NCI-H1417 (cell line): ENCODE data around the gene VPS35L.

ENCODE experiments used
- DNase-seq, 3 experiments: peaks; one replicate each; lab custom pipeline; 2025; lab: John Stamatoyannopoulos, UW

The VPS35L gene

DNA sequence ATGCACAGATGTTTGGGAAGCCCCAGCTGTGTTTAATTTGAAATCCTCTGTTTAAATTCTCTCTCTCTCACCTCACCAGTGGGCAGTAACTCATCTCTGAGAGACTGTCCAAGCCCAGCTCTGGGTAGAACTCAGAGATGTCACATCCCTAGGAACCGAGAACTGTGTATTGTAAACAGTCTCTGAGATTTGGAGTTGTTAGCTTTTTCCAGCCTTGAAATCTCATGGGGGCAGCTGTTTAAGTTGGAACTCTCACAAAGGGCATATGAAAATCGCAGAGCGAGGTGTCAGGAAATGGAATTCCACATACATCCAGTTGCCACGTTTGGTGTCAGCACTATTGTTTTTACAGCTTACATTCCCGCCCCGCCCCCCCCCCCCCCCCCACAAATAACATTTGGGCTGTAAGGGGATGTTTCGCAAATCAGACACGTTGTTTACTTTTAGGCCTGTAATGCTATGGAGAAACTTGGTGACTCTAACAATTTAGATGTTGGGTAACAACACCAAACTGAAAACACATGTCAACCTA, 34.3 kb downstream of the VPS35L start:
- DNase-seq = no peak

DNA sequence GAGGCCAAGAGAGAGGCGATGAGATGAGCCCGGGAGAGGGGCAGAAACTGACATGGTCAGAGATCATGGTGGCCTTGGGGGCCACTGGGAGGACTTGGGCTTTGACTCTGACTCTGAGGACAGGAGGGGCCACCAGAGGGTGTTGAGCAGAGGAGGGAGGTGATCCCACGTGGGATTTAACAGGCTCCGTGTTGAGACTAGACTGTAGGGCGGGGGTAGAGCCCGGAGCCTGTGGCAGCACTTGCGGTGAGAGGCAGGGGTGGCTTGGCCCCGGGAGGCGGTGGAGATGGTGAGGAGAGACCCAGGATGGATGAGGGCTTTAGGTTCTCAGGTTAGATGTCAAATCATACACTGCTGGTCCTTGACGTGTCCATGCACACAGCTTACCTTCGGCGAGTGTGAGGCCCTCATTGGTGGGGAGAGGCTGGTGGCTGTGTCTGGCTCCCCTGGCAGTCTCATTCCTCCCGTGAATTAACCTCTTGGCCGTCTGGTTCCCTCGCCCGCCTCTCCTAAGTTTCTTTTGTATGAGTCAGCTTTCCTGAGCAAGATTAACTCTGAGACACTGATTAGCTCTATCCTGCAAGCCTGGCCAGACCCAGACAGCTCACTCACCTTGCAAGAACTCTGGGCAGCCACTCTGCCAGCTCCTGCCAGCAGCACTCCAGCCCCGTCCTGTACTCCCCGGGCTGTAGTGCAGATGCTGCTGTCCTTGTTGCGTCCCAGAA, 39.7 kb downstream of the VPS35L start:
- DNase-seq = no peak

DNA sequence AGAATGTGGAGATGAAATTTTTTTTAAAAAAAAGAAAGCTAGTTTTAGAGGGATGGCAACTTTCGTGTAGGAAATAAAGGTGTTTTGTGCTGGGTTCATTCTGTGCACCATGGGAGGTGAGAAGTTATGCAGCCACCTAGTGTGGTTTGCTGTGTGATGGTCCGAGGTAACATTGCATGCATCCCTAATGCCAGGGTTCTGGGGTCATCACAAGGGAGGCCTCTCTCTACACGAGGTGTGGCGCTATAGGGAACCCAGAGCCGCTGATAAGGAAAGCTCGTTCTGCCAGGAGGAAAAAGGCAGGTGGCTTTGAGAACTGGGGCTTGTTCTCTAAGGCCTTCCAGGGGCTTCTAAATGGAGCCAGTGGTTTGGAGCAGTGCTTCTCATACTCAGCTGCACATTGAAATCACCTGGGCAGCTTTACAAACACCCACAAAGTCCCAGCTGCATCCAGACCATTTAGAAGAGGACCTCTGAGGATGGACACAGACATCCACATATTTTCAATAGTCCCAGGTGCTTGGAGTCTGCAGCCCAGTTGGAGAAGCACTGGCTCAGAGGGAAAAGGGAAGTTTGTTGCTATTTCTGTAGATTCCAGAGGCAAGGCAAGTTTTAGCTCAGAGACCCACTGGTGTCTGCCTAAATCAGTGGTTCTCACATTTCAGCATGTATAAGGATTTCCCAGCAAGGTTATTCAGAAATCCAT, 43.5 kb downstream of the VPS35L start:
- no peak for DNase-seq

DNA sequence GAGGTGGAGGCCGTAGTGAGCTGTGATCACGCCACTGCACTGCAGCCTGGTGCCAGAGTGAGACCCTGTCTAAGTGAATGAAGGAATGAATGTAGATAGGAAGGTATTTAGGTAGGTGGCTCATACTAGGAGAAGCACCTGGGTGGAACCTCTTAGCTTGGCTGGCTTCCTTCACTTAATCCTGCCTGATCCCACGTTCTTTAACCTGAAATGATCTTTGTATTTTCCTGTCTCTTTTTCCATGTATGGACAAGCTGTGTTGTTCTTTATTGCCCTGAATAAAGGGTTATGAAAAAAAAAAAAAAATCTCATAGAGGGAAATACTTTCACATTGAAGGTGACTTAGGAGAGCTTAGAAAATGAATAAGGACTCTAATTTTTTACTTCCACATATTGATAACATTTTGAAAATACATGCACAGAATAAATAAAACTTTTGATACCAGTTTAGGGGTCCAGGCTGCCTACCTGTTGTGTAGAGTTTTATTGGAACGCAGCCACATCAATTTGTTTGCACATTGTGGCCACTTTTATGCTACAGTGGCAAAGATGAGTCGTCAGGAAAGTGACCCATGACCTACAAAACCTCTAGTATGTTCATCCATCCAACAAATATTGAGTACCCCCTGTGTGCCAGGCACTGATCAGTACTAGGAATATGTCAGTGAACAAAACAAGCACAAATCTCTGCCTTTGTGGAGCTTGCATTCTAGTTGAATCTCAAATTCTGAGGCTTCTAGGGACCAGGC, 44.6 kb downstream of the VPS35L start:
- DNase-seq = no peak

DNA sequence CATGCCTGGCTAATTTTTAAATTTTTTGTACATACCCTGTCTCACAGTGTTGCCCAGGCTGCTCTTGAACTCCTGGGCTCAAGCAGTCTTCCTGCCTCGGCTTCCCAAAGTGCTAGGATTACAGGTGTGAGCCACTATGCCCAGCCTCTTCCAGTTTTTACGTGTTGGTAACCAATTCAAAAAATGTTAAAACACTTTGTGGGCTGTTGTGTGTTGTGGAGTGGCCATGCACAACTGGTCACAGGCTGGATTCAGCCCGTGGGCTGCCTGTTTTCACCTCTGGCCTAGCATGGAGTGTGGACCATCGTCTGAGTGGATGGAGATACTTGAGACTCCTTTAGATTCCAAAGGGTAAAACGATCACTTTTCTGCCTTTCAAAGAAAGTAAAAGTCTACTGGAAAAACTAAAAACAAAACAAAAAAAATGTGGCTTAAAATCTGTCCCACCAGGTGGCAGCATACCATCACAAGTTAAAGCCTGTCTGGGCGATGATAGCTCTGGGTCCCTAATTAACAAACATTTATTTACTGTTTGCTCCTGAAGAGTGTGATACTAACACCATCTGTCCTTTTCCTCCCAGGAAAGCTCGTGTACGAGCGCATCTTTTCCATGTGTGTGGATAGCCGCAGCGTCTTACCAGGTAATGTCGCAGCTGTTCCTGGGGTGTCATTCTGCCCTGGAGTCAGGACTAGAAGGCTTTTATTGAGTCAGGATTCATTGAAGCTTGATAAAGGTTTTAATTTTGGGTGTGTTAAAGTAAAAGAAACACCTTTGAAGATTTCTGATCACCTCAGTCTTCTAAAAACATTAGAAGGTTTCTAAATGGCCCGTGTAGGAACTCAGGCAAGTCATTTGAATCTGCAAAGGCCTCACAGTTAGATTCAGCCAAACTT, 45.8 kb downstream of the VPS35L start:
- peak; percentile 4 to 61 (median 14) for DNase-seq

DNA sequence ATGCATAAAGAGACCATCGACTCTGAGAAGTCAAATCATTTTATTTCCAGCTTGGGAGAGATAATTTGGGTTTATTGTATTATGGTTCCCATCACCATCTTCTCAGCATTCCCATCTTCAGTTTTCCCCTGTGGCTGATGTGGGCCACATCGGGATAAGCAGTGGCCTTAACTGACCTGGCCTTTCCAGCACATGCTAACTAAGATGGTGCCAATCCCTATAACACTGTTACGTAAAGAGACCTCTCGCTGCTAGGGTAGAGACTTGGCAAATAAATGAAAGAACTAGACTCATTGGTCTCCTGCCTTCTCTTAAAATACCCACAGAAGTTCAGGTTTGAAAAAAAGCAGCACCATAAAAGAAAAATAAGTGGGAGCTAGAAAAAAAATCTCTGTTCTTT, 49.4 kb downstream of the VPS35L start:
- no peak for DNase-seq

DNA sequence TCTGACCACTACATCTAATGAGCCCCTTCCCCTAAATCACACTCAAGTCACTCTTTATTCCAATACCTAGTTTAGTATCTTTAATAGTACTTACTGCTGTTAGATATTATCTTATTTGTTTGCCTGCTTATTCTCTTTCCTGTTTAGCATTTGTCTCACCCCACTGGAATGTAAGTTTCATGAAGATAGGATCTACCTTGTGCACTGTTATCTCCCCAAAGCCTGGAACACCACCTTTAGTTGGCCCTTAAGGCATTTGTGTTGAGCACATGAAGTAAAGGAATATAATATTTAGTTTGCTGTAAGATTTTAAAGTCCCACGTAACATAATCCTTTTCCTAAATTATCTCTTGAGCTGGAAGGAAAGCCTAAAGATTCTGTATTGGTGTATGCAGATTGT, 50.2 kb downstream of the VPS35L start:
- DNase-seq = no peak

DNA sequence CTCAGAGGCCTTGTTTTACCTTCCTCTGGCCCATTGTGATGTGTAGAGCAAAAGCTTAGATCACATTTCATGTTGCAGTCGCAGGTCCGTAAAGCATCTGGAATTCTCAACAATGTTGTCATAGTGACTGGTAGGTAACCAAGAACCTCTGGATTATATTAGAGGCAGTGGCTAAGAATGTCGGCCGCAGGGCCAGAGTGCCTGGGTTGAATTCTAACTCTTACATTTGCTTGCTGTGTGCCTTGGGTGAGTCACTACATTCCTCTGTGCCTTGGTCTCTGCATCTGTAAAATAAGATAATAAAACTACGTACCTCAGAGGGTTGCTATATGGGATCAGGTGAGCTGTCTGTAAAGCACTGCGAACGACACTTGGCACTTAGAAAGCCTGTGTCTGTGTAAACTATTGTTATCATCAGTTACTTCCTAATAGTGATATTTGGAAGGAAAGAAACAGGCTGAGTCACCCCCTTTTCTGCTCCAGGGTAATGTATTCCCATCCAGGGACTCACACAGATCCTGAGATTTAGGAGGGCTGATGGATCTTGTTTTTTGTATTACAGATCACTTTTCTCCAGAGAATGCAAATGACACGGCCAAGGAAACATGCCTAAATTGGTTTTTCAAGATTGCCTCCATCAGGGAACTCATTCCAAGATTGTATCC, 52.2 kb downstream of the VPS35L start:
- no peak for DNase-seq

DNA sequence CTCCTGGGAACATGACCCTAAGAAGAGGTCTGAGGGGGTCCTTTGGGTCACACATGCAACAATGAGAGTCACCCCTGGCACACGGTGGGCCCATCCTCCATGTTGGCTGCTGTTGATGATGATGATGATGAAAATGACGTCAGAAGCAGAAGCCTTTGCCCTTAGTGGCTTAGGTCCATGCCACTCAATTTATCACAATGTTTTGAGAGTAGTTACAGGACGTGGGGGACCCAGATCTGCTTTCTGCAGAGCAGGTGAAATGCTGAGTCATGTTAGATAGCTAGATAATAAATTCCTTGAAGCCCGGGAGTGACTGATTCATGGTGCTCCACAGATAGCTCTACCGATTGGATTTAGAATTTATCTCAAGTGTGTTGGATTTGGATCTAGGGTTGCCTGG, 53.9 kb downstream of the VPS35L start:
- no peak for DNase-seq

DNA sequence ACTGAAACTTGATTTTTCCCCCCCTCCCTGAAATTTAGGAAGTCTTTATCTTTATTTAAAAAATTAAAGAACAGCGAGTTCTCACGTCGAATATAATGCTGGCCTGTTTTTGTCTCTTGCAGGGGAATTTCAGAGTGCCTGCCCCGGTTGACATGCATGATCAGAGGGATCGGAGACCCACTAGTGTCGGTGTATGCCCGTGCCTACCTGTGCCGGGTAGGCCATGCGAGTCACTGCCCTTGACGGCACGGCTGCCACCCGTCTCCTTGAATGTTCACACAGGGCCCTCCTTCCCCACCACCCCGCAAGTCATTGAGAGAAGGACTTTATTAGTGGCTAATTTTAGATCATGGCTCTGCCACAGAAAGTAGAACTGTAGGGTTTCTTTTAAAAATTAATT, 54.7 kb downstream of the VPS35L start:
- no peak for DNase-seq

DNA sequence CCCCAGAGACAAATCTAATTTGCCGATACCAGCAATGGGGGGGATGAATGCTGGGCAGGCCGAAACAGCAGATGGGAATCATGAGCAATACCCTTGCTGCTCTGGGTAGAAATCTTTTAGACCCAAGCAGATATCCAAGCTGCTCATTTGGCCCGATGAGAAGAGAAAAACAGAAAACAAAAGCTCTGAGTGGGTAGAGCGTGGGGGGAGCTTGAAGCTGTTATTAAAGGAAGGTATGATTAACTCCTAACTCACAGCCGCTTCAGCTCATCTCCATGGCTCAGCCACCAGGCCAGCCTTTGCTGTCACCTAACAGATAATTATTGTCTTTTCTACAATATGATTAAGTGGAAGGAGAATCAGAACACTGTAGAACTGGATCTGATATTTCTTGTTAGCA, 58.3 kb downstream of the VPS35L start:
- DNase-seq = no peak

DNA sequence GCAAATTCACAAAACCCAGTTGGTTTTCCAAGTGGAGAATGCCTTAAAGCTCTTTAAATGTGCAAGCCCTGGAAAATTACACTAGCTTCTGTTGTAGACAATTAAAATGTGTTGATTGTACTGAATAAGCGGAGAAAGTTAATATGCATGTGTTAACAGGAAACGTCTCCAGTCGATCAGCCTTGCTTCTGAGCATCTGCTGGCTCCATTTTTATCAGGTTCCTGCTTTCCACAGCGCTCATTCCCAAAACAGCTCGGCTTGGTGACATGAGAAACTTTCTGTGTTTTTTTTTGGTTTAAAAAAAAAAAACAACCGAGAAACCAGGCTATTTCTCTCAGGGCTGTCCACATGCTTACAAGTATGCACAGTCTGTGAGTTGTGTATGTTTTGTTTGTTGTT, 60.7 kb downstream of the VPS35L start:
- DNase-seq = no peak

DNA sequence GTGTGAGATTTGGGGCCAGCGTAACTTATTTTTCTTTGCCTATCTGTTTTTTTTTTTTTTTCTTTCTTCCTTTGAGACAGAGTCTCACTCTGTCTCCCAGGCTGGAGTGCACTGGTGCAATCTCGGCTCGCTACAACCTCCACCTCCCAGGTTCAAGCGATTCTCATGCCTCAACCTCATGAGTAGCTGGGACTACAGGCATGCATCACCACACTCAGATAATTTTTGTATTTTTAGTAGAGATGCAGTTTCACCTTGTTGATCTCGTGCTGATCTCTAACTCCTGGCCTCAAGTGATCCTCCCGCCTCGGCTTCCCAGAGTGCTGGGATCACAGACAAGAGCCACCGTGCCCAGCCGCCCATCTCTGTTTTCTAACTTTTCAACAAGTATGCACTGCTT, 63.4 kb downstream of the VPS35L start:
- no peak for DNase-seq

DNA sequence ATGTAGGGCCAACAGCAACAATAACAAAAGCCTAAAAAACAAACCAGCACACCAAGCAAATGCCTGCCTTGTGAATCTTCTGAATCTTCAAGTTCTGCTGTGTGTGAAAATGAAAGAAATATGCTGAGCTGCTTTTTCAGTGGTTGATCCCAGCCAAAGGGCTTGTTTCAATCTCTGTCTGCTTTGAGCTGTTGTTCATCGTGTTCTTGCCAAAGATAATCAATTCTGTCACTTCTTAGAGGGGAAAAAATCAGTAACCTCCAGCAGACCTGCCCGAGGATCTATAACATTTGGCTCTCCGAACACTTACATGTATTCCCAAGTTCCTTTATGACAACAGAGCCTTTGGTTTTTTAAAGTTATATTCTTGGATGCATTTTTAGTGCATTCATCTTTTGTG, 65.9 kb downstream of the VPS35L start:
- no peak for DNase-seq

DNA sequence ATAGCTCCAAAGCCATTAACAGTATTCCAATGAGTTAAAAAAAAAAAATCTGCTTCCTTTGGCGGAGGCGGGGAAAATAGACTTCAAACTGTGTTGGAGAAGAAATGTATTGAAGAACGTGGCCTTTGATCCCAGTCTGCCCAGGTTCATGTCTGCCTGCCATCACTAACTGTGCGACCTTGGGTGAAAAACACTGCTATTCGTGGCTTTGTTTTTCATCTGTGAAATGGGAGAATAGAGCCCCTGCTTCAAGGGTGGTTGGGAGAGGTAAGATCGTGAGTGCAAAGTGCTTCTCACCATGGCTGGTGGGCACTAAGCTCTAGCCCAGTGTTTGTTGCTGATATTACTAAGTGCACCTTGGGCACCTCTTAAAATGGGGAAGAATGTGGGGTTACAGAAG, 69.5 kb downstream of the VPS35L start:
- DNase-seq = no peak

DNA sequence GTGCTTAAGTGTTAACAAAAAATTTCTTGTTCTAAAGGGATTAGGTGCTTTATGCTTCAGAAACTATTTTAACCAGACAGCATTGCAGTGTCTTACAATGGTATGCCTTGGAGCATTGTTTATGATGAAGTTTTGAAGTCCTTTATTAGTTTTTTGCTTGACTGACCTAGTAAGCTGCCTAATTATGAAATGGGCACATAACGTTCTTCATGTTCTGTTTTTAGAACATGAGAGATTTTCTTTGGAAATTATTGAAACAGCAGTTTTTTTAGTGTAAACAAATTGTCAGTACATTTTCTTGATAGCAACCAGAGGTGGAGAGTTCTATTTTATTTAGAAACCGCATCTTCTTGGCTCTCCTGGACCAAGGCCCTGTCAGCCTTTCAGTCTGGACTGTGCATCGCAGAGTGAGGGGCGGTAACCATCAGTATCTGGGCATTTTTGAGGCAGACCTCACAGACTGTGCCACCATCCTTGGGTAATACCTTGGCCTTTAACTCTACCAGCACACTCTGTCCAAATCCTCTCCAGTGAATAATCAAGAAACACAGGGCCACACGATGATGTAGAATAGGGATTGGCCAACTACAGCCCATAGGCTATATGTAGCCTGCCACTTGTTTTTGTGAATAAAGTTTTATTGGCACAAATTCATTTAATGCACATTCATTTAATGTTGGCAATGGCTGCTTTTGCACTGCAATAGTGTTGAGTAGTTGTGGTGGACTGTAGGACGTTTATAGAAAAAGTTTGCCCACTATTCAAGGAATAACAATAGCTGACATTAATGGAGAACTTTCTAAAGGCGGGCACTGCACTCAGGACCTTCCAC, 81.1 kb downstream of the VPS35L start:
- DNase-seq = no peak

DNA sequence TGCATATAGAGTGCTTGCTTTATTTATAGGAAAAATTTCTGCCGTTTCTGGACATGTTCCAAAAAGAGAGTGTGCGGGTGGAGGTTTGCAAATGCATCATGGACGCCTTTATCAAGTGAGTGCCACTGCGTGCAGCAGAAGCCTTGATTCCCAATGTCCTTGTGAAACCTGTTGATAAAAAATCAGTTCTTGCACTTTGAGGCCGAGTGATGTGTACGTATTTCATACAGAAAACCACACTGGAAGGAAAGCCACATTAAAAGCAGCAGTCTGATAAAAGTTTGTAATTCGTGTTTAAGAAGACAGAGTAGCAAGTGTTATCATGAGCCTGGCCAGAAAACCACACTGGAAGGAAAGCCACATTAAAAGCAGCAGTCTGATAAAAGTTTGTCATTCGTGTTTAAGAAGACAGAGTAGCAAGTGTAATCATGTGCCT, 84.5 kb downstream of the VPS35L start:
- DNase-seq = no peak

DNA sequence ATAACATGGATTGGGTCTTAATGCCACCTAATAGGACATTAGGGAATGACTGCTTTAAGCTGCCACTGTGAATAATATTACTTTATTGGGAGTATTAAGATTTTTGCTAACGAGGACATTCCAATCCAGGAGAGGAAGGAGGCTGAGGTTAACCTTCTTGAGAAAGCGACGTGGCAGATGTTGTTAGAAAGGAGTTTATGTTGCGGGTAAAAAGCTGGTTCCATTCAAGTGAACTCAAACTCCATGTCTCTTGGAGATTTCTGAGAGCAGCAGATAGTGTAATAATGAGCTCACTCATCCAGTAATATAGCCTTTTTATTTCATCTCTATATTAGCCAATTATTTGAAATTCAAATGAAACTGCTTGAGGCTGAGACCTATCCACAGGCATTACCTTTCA, 87.0 kb downstream of the VPS35L start:
- DNase-seq = no peak

DNA sequence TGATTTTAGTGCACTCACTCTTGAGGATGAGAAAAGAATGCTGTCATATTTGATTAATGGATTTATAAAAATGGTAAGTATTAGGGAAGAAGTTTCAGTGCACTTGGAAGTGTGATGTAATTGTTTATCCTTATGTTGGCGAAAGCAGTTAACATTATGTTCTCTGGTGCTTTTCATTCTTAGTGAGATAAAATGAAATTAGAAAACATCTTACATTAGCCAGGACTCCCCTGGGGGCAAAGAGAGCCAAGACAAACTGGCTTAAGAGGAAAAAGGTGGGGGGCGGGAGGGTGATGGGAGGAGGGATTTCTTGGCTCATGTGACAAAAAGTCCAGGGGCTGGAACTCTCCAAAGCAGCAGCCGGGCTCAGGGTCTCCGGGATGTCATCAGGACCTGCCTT, 89.4 kb downstream of the VPS35L start:
- DNase-seq = peak in 1 of 3 experiments; percentile 3

DNA sequence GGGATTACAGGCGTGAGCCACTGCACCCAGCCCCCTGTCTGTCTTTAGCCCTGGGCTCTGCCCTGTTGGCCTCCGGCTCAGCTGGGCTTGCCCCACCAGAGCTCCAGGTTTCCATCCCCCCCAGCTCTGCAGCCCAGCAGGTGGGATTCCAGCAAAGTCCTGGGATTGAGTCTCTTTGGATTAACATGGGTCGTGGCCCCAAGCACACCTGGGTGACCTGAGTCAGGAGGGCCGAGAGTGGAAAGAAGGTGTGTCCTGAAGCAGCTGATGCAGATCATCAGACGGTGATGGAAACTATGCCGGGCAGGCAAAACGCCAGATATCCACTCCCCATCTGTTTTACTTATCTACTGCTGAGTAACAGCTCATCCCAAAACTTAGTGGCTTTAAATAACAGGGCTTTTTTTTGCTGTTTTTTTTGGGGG, 90.1 kb downstream of the VPS35L start:
- DNase-seq = no peak
